Activated CD8-positive, alpha-beta memory T cell treated with anti-CD3 and anti-CD28 coated beads, Interleukin-2, amount 50 U/mL, for 24 hours (primary cell): ENCODE results near the gene RBM38.

Experiments
- DNase-seq: peaks from one replicate; pipeline ENCODE4 v3.0.0-alpha.2; 2020; ENCODE audit errors: extremely low read depth

RBM38 gene

DNA sequence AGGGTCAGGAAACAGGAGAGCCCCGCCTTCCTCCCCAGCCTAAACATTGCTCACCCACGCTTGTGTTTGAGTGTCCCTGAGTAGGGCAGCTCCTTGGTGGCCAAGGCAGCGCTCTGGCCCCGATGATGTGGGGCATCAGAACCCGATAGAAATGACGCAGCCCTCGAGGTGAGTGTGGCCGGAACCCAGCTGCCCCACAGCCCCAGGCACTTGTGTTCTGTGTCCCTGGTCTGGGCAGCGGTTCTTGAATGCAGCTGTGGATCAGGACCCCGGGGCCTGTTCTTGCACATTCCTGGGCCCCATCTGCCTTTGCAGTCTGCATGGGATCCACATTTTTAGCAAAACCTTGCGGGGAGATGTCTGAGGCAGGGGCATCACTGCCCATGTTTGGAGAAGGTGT is 12.8 kb downstream of the RBM38 start:
- DNase-seq = no peak

DNA sequence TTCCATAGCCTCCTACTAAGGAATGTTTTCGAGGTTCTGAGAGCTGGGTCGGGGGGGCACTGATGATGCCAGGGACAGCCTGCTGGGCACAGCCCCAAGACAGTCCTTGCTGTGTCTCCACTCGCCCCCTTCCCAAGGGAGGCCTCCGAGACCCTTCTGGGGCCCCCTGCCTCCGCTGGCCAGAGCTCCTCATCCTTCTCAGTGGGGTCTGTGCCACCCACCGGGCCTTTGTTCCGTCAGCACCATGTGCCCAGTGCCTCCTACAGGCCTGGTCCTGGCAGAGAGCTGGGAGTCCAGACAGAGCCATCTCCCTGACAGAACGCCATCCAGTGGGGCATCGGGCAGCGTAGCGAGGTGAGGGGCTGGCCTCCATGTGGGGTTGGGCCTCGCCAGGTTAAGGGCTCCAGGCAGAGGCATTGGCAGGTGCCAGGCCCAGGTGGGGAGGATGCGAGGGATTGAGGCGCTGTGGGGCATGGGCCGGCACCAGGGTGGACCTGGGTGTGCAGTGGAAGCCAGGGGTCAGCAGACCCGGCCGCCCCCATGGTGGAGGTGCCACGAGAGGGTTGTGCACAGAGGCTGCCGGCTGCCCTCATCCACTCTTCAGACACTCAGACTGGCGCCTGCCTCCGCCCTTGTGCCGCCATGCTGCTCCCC is 13.3 kb downstream of the RBM38 start:
- no peak for DNase-seq

DNA sequence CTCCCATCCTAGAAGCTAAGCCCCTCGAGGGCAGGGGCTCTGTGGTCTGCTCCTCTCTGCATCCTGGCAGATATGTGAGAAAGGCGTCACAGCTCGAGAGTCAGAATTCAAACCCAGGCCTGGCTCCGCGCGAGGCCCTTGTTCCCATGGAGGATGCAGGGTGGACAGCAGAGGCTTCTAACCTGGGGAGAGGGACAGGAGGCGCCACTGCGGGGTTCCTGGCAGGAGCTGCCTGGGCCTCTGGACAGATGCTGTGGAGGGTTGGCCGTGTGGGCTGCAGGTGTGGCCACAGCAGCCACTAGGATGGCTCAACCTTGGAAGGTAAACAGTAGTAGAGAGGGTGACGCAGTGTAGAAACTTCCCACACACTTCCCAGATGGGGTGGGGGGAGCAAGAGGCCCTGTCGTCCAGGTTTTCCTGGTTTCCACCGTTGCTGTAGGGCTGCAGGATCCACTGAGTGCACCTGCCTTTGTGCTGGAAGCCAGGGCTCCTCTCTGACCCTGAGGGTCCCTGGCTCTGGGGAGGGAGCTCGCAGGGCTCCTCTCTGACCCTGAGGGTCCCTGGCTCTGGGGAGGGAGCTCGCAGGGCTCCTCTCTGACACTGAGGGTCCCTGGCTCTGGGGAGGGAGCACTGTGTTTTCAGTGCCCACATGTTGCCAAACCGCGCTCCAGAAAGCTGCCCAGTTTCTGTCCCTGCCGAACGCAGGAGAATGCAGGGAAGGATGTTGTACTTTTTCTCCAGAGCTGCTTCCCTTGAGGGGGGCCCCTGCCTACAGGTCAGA is 14.2 kb downstream of the RBM38 start:
- DNase-seq = no peak

DNA sequence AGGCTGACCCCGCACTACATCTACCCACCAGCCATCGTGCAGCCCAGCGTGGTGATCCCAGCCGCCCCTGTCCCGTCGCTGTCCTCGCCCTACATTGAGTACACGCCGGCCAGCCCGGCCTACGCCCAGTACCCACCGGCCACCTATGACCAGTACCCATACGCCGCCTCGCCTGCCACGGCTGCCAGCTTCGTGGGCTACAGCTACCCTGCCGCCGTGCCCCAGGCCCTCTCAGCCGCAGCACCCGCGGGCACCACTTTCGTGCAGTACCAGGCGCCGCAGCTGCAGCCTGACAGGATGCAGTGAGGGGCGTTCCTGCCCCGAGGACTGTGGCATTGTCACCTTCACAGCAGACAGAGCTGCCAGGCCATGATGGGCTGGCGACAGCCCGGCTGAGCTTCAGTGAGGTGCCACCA is 16.4 kb downstream of the RBM38 start:
- DNase-seq = no peak

DNA sequence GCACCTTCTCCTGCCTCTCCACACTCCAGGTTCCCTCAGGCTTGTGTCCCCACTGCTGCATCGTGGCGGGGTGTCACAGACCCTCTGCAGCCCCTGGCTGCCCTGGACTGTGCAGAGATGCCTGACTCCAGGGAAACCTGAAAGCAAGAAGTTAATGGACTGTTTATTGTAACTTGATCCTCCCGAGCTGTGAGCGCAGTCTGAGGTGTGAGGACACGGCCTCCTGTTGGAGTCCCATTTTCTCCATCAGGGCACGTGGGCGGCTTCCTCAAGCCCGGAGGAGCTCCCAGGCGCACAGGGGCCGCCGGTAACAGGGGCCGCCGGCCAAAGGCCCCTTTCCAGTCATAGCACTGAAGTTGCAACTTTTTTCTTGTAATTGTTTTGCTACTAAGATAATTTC is 16.9 kb downstream of the RBM38 start:
- DNase-seq = no peak

DNA sequence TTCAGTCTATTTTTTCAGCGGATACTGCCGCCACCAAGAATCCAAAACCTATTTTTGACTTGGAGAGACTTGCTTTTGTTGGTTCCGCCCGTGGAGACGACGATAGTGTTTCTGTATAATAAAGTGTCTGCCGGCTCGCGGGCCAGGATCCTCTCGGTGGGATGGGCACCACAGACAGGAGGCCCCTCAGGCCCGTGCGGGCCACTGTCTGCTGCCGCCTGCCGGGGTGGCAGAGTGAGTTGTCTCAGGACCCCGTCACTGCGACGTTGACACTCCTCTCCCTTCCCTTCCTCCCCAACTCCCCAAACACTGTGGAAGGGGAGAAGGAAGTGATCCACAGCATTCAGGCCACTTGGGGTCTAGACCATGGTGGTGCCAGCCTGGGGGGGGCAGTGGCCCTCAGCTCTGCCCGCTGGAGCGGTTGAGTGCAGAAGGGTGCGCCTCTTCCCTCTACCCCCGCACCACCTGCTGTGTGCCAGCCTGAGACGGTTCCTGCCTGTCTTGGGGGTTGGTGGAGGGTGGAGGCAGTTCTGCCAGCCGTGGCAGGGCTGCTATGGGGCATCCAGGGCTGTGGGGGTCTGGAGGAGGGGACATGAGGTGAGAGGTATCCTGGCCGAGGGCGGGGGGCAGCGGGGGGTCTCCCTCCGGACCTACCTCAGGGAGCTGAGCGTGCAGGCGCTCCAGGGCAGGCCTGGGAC is 17.5 kb downstream of the RBM38 start:
- no peak for DNase-seq

DNA sequence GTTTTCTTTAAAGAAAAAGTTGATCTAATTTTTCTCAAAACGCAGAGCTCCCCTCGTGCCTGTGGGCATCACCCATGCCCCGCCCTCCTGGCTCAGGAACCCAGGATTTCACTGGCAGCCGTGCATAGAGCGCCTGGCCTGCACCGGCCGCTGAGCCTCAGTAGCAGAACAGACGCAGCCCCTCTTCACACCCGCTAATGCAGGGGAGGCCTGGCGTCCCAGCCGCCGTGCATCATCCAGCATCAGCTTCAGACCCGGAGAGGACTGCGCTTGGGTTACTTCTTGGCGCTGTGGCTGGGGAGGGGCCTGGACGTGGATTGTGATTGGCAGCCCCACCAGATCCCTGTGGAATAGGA is 18.1 kb downstream of the RBM38 start:
- no peak for DNase-seq

DNA sequence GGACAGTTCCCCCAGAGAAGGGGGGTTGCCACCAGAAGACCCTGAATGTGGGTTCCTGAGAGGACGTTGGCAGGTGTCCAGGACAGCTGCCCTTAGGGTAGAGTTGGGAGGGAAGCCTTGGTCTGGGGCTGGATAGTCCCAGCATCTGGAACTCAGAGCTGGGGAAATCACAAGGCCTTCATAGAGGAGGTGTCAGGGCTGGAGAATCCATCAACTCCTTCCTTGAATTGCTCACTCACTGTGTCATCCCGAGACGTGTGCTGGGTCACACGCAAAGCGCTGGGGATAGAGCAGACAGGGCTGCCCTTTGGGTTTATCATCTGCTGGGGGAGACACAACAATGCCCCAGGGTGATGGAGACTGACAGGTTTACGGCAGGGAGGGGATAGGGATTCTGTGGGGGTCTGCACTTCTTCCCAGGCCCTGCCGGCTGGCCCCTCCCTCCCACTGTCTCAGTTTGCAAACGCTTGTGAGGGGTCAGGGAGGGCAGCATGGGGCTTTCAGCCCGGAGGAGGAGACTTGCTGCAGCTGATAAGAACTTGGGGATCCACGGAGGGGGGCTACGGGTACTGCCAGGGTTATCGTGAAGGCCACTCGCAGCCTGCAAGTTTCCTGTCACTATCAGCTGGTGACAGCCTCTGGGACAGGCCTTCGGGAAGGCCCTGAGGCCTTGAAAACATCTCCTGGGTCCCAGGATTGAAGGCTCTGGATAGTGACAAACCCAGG is 18.6 kb downstream of the RBM38 start:
- no peak for DNase-seq

DNA sequence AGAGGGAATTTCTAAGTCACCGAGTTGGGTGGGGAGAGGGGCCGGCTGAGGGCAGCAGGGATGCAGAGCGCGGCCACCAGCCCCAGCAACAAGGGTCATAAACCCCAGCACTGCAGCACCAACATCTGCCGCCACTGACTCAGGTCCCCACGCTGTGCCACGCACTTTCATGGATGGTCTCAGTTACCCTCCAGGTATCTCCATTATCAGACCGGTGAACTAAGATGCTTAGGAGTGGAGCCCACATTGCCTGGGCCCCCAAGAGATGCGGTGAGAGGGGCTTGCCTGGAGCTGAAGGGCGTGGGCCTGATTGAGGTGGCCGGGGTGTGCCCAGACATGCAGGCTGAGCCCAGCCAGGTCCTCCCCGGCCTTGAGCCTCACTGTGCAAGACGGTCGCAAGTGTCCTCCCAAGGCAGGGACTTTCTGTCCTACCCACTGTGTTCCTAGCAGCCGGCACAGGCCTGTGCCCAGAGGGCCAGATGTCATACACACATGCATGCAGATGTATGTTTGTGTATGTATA is 19.3 kb downstream of the RBM38 start:
- DNase-seq = no peak

DNA sequence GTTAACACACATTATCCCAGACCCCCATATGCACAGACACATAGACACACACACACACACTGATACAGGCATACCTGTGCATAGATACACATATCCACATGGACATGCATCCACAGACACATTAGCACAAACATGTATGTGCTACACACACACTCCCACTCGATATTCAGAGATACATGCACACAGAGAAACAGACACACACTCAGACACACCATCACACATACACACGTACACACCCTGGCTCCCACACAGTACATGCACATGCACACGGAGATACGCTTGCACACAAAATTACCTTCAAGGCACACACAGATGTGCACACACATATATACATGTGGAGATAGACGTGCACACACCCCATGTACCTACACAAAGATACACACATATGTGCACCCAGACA is 19.7 kb downstream of the RBM38 start:
- no peak for DNase-seq

DNA sequence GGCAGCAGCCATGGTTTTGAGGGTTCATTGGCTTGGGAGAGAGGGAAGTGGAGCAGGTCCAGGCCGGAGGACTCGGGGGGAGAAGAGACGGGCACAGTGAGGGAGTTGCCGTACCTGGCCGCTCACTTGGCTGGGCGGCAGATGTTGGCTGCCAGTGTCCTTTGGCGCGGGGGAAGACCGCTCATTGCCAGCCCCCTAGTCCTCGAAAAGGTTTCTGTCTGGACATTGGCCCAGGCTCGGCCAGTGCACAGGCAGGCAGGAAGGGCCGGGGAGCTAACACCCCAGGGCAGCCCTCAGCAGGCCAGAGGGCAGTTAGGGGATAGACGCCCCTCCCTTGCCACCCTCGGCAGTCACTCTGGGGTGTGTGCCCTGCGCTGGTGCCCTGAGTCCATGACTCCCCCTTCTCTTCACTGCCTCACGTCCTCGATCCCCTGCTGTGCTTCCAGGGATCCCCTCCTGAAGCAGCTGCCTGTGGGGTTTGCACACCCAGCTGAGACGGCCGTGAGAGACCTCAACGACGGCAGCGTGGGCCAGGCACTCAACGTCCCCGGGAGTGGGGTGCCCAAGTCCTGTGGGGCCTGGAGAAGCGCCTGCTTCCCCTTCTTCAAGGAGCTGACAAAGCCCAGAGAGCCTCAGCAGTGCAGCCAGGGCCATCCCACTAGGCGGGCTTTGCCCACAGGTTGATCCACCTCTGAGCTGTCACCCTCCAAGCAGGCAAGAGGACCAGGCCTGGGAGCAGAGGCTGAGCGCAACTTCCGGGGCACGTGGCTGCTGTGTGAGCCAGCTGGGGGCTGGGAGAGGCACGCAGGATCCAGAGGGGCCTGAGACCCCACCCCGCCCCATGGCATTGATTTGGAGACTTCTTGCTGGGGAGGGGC is 20.4 kb downstream of the RBM38 start:
- DNase-seq = no peak

DNA sequence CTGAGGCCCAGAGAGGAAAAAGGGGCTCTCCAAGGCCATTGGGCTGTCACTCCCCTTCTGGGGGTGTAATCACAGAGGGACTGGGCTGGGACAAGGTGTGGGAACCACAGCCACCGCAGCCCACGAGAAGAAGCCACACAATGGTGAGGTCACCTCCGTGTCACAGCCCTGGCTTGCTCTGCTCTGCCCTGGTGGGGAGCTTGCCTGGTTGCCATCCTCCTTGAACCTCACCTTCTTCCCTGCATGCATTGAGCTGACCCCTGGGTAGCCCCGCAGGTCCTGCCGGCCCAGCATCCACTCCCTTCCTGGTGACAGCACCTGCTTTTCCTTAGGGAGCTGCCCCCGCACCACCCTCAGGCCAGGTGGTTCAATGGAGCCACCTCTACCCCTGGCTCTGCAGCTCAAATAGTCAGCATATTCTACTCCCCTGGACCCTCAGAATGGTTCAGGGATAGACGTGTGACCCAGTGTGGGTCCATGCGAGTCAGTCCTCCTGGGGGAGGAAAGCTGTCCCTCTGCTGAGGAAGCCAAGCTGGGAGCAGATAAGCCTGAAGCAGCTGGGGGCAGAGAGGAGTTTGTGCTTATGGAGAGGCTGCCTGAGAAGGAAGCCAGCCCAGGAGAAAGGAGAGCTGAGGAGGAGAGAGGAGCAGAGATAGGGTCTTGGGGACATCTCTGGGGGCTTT is 21.3 kb downstream of the RBM38 start:
- DNase-seq = no peak

DNA sequence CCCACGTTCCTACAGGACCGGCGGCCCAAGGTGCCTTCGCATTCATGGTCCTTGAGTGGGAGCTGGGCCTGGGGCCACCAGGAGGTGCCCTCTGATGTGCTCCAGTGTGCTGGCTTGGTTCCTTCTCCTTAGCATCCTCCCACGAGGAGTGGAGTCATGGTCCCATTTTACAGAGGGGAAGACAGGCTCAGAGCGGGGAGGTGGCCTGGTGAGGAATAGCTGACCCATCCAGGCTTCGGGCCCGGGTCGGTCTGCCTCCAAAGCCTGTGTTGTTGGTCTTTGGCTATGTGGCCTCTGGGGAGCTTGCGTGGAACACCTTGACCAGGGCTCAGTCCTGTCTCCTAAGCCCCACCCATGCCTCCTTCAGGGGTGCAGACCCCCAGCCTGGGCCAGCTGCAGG is 22.8 kb downstream of the RBM38 start:
- DNase-seq = no peak

DNA sequence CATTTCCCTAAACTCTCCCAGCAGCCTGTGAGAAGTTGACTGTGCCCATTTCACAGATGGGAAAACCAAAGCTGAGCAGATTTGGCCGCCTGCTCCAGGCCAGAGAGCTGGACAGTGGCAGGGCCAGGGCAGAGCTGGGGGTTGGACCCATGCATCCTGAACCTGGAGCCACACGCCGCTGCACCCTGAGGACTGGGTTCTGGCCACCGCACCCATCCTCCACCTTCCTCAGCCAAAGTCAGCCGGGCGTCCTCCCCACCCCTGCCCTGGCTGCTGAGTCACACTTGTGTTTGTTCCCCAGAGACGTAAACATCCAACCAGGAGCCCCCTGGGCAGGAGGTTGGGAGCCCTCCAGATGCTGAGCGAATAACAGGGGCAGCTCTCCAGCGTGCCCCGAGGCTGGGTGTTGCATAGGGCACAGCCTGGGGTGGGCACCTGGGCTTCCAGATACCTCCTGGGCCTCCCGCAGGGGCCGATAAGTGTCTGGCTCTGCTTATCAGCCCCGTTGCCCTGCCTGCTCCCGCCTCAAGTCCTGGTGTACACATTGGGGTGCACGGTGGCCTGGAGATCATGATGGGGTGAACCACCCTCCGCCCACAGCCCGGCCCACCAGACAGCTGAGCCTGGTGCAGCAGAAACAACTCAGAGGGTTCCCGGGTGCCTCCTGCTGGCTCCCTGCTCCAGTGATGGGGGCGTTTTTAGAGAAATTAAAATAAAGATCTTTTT is 23.8 kb downstream of the RBM38 start:
- no peak for DNase-seq

DNA sequence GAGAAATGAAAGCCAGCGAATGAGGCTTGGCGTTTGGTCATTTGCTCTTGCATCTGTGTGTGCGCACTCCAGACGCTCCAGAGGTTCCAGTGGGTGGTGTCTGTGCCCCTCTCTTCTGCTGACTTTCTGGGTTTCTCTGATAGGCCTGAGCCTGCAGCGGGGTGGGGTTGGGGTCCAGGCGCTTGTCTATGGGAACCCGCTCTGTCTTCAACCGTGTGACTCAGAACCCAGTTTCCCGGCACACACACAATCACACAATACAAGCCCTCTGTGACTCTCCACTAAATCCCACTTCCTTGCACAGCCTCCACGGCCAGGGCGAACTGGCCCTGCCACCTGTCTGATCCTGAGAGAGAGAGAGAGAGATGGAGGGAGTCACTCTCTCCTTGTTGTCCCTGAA is 24.6 kb downstream of the RBM38 start:
- no peak for DNase-seq

DNA sequence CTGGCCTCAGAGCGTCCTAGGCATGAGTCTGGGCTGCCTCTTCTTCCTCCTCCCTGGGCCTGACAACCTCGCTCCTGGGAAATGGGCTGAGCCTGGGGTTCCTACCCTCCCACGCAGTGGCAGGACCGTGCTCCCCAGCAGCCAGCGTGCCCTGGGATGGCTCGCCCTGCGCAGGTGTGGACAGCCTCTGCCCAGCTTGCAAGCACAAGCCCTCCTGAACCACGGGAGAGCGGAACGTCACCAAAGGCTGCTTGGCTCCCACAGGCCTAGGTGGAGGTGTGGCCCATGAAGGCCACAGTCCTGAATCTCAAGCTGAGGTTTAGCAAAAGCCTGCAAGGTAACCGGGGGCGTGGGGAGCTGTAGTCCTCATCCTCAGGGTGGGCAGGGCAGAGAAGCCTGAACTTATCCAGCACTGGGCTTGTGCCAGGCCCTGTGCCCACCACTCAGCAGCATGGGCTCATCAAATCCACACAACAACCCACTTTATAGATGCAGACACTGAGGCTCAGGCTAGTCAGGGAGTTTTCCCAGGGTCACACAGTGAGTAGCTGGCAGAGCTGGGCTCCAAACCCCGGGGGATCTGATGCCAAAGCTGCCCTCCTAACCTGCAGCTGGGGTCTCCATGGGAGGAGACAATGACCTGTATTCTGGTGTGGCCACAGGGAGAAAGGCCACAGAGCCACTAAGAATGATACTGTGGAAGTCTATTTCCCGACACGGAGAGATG is 25.3 kb downstream of the RBM38 start:
- no peak for DNase-seq

DNA sequence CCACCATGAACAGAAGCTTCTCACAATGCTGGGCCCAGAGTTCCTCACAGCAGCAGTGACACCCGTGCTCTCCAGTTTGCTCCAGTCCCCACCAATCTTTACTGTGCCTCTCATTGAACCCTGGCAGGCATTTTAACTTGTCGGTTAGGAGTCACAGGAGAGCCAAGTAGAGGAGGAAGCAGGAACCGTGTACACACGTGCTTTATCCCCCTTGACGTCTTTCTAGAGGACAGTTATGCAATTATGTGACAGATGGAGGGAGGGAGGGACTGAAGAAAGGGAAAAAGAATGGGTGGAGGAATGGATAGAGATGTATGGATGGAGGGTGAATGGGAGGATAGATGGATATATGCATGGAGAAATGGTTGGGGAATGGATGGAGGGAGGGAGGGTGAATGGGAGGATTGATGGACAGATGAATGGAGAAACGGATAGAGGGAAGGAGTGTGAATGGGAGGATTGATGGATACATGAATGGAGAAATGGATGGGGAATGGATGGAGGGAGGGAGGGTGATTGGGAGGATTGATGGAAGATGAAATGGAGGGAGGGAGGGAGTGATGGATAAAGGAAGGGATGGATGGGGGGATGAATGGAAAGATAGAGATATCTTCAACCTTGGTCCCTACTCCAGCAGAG is 26.0 kb downstream of the RBM38 start:
- no peak for DNase-seq

DNA sequence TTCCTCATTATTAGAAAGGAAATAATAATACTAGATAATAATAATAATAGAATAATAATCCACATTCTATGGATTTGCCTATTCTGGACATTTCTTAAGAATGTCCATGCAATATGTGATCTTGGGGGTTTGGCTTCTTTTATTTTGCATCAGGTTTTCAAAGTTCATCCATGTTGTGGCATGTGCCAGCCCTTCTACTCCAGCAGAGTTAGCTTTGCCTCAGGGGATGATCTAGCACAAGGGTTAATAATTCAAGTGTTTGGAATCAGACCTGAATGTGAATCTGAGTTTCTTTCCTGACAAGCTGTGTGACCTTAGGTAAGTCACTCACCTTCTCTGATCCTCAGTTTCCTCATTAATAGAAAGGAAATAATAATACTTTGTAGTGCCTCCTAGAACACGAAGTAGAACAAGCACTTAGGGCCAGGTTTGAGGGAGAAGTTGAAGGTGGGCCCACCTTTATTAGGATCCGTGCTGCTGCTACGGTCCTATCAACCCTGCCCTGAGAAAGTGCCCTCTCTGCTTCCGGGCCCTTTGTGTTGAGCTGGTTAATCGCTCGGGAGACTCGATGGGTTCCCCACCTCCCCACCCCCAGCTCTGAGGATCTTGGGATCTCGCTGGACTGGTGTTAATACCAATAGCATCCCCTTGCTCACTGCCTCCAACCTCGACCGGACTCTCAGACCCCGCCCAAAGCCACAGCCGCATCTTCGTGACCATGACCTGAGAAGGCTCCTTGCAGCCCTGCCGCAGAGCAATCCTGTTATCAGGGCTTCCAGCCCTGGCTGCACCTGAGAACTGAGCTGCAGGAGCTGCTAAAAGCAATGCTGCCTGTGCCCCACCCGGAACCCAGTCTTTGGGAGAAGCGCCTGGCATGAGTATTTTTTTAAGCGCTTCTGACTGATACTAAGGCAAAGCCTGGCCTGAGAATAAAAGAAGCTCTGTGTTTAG is 26.9 kb downstream of the RBM38 start:
- DNase-seq = no peak
